B cell (primary cell): ENCODE results near the gene VWA1.
"Not testable (repeated sequence)": the region's sequence is repeated elsewhere in the genome, so short reads cannot be mapped to it uniquely, and the experiment has no call there.

ENCODE experiments used
- EZH2 ChIP-seq: IDR thresholded peaks from 2 replicates; pipeline ENCODE4 v1.6.1; 2012; ENCODE audit warnings: borderline replicate concordance, low read depth, mild to moderate bottlenecking, moderate library complexity, low read length; ENCODE audit not compliant: insufficient read depth, poor library complexity, severe bottlenecking
- TF ChIP-seq, protein P1 (sequence below): fragments of 200-600 bp; IDR thresholded peaks from one replicate; pipeline ENCODE4 v1.8.0; 2022; ENCODE audit warnings: antibody characterized with exemption, mild to moderate bottlenecking

- TF ChIP-seq, protein P1, sequence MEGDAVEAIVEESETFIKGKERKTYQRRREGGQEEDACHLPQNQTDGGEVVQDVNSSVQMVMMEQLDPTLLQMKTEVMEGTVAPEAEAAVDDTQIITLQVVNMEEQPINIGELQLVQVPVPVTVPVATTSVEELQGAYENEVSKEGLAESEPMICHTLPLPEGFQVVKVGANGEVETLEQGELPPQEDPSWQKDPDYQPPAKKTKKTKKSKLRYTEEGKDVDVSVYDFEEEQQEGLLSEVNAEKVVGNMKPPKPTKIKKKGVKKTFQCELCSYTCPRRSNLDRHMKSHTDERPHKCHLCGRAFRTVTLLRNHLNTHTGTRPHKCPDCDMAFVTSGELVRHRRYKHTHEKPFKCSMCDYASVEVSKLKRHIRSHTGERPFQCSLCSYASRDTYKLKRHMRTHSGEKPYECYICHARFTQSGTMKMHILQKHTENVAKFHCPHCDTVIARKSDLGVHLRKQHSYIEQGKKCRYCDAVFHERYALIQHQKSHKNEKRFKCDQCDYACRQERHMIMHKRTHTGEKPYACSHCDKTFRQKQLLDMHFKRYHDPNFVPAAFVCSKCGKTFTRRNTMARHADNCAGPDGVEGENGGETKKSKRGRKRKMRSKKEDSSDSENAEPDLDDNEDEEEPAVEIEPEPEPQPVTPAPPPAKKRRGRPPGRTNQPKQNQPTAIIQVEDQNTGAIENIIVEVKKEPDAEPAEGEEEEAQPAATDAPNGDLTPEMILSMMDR = not testable (repeated sequence)
- not testable (repeated sequence) for TF ChIP-seq EZH2
Measured at GRCh38 chr1:1452365-1452739, 16.9 kb downstream of the VWA1 start.
